ENCODE data around the gene SETD7.
"Not testable (repeated sequence)": the region's sequence is repeated elsewhere in the genome, so short reads cannot be mapped to it uniquely, and the experiment has no call there.

SETD7 gene

DNA sequence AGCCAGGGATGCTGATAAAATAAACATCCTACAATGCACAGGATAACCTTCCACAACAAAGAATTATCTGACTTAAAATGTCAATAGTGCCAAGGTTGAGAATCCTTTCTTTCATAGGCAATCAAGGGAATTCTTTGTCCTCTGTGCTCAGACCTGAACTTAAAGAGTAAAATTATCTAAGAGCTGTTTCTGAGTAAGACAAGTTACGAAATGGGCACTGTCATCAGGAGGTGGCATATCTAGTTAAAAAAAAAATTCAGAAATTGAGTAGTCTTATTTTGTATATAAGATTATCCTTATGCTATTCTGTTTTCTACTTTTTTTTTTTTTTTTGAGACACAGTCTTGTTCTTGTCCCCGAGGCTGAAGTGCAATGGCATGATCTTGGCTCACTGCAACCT lies 105.4 kb downstream of the SETD7 start:
- peaks cover 12% of the 10 kb centered on the region for H4K20me1 ChIP-seq (ENCODE audit: insufficient read depth, low read length, poor library complexity, severe bottlenecking)
- H3K4me2 ChIP-seq (ENCODE audit: low read depth, low read length, poor library complexity, severe bottlenecking), result no peak overlapping the region
- no peak overlapping the region for H3K4me3 ChIP-seq (ENCODE audit: low read length, poor library complexity, severe bottlenecking)
- H3K4me1 ChIP-seq (ENCODE audit: insufficient read depth, low read length, poor library complexity, severe bottlenecking), result peaks cover 25% of the 10 kb centered on the region
- peaks cover 7% of the 10 kb centered on the region; the same call in 1 of the 2 replicates for H3F3A ChIP-seq (ENCODE audit: low read depth)
- peaks cover 32% of the 10 kb centered on the region for H3K79me2 ChIP-seq (ENCODE audit: insufficient read depth, low read length)
- H3K9ac ChIP-seq (ENCODE audit: low read depth, low read length, poor library complexity, severe bottlenecking), result no peak overlapping the region
- TF ChIP-seq, protein P1, sequence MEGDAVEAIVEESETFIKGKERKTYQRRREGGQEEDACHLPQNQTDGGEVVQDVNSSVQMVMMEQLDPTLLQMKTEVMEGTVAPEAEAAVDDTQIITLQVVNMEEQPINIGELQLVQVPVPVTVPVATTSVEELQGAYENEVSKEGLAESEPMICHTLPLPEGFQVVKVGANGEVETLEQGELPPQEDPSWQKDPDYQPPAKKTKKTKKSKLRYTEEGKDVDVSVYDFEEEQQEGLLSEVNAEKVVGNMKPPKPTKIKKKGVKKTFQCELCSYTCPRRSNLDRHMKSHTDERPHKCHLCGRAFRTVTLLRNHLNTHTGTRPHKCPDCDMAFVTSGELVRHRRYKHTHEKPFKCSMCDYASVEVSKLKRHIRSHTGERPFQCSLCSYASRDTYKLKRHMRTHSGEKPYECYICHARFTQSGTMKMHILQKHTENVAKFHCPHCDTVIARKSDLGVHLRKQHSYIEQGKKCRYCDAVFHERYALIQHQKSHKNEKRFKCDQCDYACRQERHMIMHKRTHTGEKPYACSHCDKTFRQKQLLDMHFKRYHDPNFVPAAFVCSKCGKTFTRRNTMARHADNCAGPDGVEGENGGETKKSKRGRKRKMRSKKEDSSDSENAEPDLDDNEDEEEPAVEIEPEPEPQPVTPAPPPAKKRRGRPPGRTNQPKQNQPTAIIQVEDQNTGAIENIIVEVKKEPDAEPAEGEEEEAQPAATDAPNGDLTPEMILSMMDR (conservative IDR thresholded peaks at IDR 0.05; ENCODE audit: low read length), result no peak
- no peak for TF ChIP-seq EZH2phosphoT487 (IDR thresholded peaks at IDR 0.05; ENCODE audit: borderline replicate concordance)
- H3K9me3 ChIP-seq (ENCODE audit: insufficient read depth, low read depth, low read length), result no peaks in the 10 kb centered on the region
- no peaks in the 10 kb centered on the region for H3K9me2 ChIP-seq (replicated peaks; ENCODE audit: low read depth, low read length)
- H2AFZ ChIP-seq (ENCODE audit: low read length), result no peak overlapping the region
- H3K36me3 ChIP-seq (ENCODE audit: insufficient read depth, low read length), result no peaks in the 10 kb centered on the region
- no peaks in the 10 kb centered on the region for H3K27me3 ChIP-seq (ENCODE audit: insufficient read depth, low read length, poor library complexity, severe bottlenecking)

- not testable (repeated sequence) for H3K9me3 ChIP-seq (ENCODE audit: insufficient read depth, low read depth, low read length); H2AFZ ChIP-seq (ENCODE audit: low read length); H3K79me2 ChIP-seq (ENCODE audit: insufficient read depth, low read length); H4K20me1 ChIP-seq (ENCODE audit: insufficient read depth, low read length, poor library complexity, severe bottlenecking); H3K27me3 ChIP-seq (ENCODE audit: insufficient read depth, low read length, poor library complexity, severe bottlenecking); H3K9ac ChIP-seq (ENCODE audit: low read depth, low read length, poor library complexity, severe bottlenecking); H3K9me2 ChIP-seq (replicated peaks; ENCODE audit: low read depth, low read length); H3F3A ChIP-seq (ENCODE audit: low read depth); H3K4me3 ChIP-seq (ENCODE audit: low read length, poor library complexity, severe bottlenecking); H3K36me3 ChIP-seq (ENCODE audit: insufficient read depth, low read length); H3K4me1 ChIP-seq (ENCODE audit: insufficient read depth, low read length, poor library complexity, severe bottlenecking); H3K4me2 ChIP-seq (ENCODE audit: low read depth, low read length, poor library complexity, severe bottlenecking)
These were observed 108.9 kb downstream of the SETD7 start for GRCh38 chr4:139447078-139447477.
